ENCODE data around the gene ASCL2. TPM values are rescaled to one million over a fixed set of nuclear protein-coding genes. Genes with fewer than 3 reads are reported as not detected.

The ASCL2 gene
- total and polyA plus RNA-seq, 2 of the 4 experiments (the other 2 are of a cell fraction) = not detected

- intact Hi-C loops (cut with micrococcal nuclease) = no loop called here
- WGBS, 2 experiments (ENCODE audit: extremely low coverage in 2 of 2, insufficient read length in 1 of 2) = 60% methylated on average over 7 of the region's 14 CpGs; no CpG with 5 or more reads in 1 of the 2 experiments
Measured at GRCh38 chr11:2256293-2256913, 14.0 kb downstream of the ASCL2 start.

More at GRCh38 chr11:2256293-2256913, 14.0 kb downstream of the ASCL2 start:
- BruUV-seq (replicated peaks) = no TSS peak
- Histone ChIP-seq H4K20me1 (ENCODE audit: insufficient read depth, low read length) (no peaks in the 10 kb centered on the region), H3K4me1 (ENCODE audit: control insufficient read depth, insufficient read depth, low read length) (no peaks in the 10 kb centered on the region), H3K27ac (ENCODE audit: insufficient read depth, low read length) (no peak overlapping the region), H4K91ac (ENCODE audit: insufficient read depth, low read depth, low read length) (no peak overlapping the region), H3K27me3 (ENCODE audit: control insufficient read depth, insufficient read depth, low read length) (peaks cover 30% of the 10 kb centered on the region), H2BK20ac (ENCODE audit: low read depth, low read length) (no peak overlapping the region), H3K9ac (ENCODE audit: low read depth, low read length) (no peak overlapping the region), H3K18ac (ENCODE audit: low read depth, low read length) (no peak overlapping the region), H2BK15ac (ENCODE audit: low read depth, low read length) (no peak overlapping the region), H3K9me3 (ENCODE audit: control insufficient read depth, insufficient read depth, low read length) (no peaks in the 10 kb centered on the region), H3K23ac (ENCODE audit: low read depth, low read length) (no peak overlapping the region), H2BK120ac (ENCODE audit: low read depth, low read length) (no peak overlapping the region), H2BK5ac (ENCODE audit: low read depth, low read length, poor library complexity, severe bottlenecking) (no peak overlapping the region), H3K79me1 (ENCODE audit: low read depth in 1 of 2, low read length in 2 of 2) (no peaks in the 10 kb centered on the region), H2AK9ac (replicated peaks; ENCODE audit: low read depth, low read length, poor library complexity) (no peak overlapping the region), H3K4me2 (ENCODE audit: low read depth, low read length) (no peak overlapping the region), H3K14ac (replicated peaks; ENCODE audit: low read depth, low read length) (no peak overlapping the region), H3K4me3 (ENCODE audit: insufficient read depth, low read depth, low read length) (no peak overlapping the region), H3K56ac (ENCODE audit: extremely low read depth, insufficient read depth, low read length) (no peak overlapping the region), H3K4ac (ENCODE audit: low read depth, low read length) (no peak overlapping the region), H3K9me1 (ENCODE audit: insufficient read depth, low read length) (no peaks in the 10 kb centered on the region), H3K36me3 (ENCODE audit: control insufficient read depth, insufficient read depth, low read length) (no peaks in the 10 kb centered on the region), H4K5ac (ENCODE audit: low read depth, low read length) (no peak overlapping the region), H4K8ac (ENCODE audit: low read depth in 2 of 2, low read length in 2 of 2) (no peak overlapping the region), H2AK5ac (ENCODE audit: low read depth, low read length) (no peak overlapping the region), H2AFZ (replicated peaks; ENCODE audit: low read length, poor library complexity) (no peak overlapping the region)
- CTCF ChIA-PET = no interaction called here
- DNase-seq (no peak), ATAC-seq (ENCODE audit: low read depth) (no peak)
- no peak for TF ChIP-seq RCOR1 (IDR thresholded peaks at IDR 0.05; ENCODE audit: insufficient replicate concordance, low read length)
- TF ChIP-seq ELK1 (IDR thresholded peaks at IDR 0.05; ENCODE audit: borderline replicate concordance, low read depth, low read length) = no peak
- no peak for TF ChIP-seq MXI1 (IDR thresholded peaks at IDR 0.05; ENCODE audit: borderline replicate concordance, low read depth, low read length)
- TF ChIP-seq RFX5 (IDR thresholded peaks at IDR 0.05; ENCODE audit: low read depth, low read length) = no peak
- TF ChIP-seq CTCF (conservative IDR thresholded peaks at IDR 0.05; ENCODE audit: low read depth, low read length) = no peak
- TF ChIP-seq CEBPB (IDR thresholded peaks at IDR 0.05; ENCODE audit: low read depth, low read length) = no peak
- POLR2A ChIA-PET (ENCODE audit: unreplicated experiment) = no interaction called here
- in situ Hi-C loops (cut with MboI; ENCODE audit: low sequenced_read_pairs) (no loop called here), dilution Hi-C loops (cut with HindIII; ENCODE audit: low sequenced_read_pairs, unreplicated experiment) (no loop called here)

Data from IMR-90 (cell line).